Neutrophil (primary cell): ENCODE results near the gene FADS3.

Experiments used
- H3K27ac ChIP-seq: fragments of 200-600 bp; sonication (generic); 2 replicates; pipeline ENCODE4 v1.5.1; 2016; ENCODE audit warnings: mild to moderate bottlenecking, moderate library complexity
- H3K27me3 ChIP-seq: fragments of 200-600 bp; sonication (generic); 2 replicates; pipeline ENCODE4 v1.6.0; 2016; ENCODE audit warnings: mild to moderate bottlenecking
- H3K36me3 ChIP-seq: fragments of 200-600 bp; sonication (generic); 2 replicates; pipeline ENCODE4 v1.5.1; 2017
- H3K4me1 ChIP-seq, 2 experiments: fragments of 200-600 bp in 1 of 2; sonication (generic) in 1 of 2; 1 replicate in 1 of 2; 2 replicates in 1 of 2; pipeline versions ENCODE4 v1.5.1 to v1.6.1; 2013 to 2016; ENCODE audit warnings: low read depth in 1 of 2, low read length in 1 of 2, mild to moderate bottlenecking in 1 of 2, moderate library complexity in 1 of 2; ENCODE audit not compliant: control insufficient read depth in 1 of 2, insufficient read depth in 1 of 2
- H3K4me3 ChIP-seq, 2 experiments: fragments of 200-600 bp in 1 of 2; sonication (generic) in 1 of 2; 1 replicate in 1 of 2; 2 replicates in 1 of 2; pipeline ENCODE4 v1.5.1; 2013 to 2016; ENCODE audit warnings: low read depth in 1 of 2, low read length in 1 of 2, mild to moderate bottlenecking in 1 of 2, moderate library complexity in 1 of 2
- H3K9me3 ChIP-seq: fragments of 200-600 bp; sonication (generic); 2 replicates; pipeline ENCODE4 v1.5.1; 2016
- CTCF ChIP-seq: fragments of 200-600 bp; sonication (generic); IDR thresholded peaks from 2 replicates; pipeline ENCODE4 v1.5.1; 2016; ENCODE audit warnings: antibody characterized with exemption

The FADS3 gene

DNA sequence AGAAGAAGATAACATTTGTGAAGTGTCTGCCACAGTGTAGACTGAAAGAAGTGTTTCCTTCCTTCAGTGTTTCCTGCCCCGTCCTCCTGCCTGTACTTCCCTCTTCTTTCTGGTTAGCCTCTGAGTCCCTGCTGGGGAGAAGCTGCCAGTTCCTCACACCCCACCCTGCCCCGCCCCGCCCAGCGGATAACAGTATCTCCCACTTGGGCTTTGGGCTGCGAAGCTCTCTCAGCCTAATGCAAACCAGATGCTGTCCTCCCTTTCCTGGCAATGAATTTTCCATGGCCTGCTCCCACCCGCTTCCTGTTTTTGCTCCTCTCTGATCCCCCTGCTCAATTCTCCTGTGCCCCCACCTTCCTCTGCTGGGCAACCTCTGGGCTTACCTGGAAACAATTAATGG, 31.2 kb upstream of the FADS3 start:
- H3K9me3 ChIP-seq: no peaks in the 10 kb centered on the region
- peaks cover 41 to 51% of the 10 kb centered on the region in 2 experiments for H3K4me1 ChIP-seq
- peak overlapping the region; percentile 66 for H3K27ac ChIP-seq
- peak overlapping the region in 1 of 2 experiments; percentile 22 for H3K4me3 ChIP-seq
- peaks cover 18% of the 10 kb centered on the region for H3K27me3 ChIP-seq
- no peaks in the 10 kb centered on the region for H3K36me3 ChIP-seq
- TF ChIP-seq CTCF: peak; percentile 50

DNA sequence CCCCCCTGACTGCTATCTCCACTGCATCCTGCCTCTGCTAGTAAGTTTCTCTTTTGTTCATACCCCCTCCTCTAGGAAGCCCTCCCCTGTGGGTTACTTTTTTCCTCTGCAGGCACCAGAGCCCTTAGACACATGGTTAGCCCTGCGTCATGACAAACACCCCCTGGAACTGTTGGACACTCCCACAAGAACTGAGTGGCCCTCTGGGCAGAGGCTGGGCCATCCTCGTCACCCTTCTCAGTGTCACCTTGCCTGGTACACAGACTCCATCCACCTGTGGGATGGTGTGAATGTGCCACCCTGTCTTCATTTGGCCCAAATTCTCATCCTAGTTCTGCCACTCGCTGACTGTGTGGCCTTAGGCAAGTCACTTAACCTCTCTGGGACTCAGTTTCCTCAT, 30.1 kb upstream of the FADS3 start:
- TF ChIP-seq CTCF: no peak
- Histone ChIP-seq H3K9me3 (no peaks in the 10 kb centered on the region), H3K36me3 (no peaks in the 10 kb centered on the region), H3K4me3 (no peak overlapping the region), H3K4me1 (peaks cover 52 to 59% of the 10 kb centered on the region in 2 experiments), H3K27me3 (peaks cover 29% of the 10 kb centered on the region), H3K27ac (peak overlapping the region; percentile 66)

GRCh38 chr11:61919705-61920631, 28.6 kb upstream of the FADS3 start:
- H3K9me3 ChIP-seq: no peaks in the 10 kb centered on the region
- no peaks in the 10 kb centered on the region for H3K36me3 ChIP-seq
- no peak overlapping the region for H3K27ac ChIP-seq
- H3K4me3 ChIP-seq: no peak overlapping the region
- no peak for TF ChIP-seq CTCF
- H3K27me3 ChIP-seq: peaks cover 44% of the 10 kb centered on the region
- peaks cover 57 to 65% of the 10 kb centered on the region in 2 experiments for H3K4me1 ChIP-seq

DNA sequence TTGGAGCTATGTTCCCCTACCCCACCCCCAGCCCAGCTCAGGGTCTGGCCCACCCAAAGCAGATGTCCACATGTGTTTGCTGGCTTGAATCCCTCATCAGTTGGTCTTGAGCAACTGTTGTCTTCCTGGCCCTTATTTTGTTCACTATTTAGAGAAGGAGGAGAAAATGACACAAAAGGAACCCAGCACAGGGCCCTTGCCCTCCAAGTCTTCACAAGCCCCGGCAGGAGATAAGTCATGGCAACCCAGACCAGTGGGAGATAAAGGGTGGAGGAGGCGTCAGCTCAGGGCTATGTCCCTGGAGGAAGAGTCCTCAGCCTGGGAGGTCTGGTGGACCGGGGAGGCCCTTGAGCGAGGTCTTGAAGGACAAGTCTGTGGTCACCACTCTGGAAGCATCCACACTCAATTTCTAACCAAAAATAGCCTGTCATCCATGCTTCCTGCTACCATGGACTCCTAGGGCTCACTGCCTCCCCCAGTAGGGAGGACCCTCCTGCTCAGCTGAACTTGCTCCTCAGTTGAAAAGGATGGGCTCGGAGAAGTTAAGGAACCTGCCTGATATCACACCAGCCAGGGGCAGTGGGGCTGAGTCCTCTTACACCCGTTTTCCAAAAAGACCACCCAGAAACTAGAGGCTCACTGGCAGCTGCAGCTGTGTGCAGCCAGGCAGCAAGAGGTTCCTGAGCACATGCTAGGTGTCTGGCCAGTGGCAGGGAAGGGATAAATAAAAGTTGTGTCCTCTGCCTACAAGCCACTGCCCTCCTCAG, 27.8 kb upstream of the FADS3 start:
- Histone ChIP-seq H3K4me1 (peaks cover 57 to 66% of the 10 kb centered on the region in 2 experiments), H3K36me3 (no peaks in the 10 kb centered on the region), H3K4me3 (no peak overlapping the region), H3K27me3 (peaks cover 52% of the 10 kb centered on the region), H3K9me3 (no peaks in the 10 kb centered on the region), H3K27ac (no peak overlapping the region)
- TF ChIP-seq CTCF: no peak

DNA sequence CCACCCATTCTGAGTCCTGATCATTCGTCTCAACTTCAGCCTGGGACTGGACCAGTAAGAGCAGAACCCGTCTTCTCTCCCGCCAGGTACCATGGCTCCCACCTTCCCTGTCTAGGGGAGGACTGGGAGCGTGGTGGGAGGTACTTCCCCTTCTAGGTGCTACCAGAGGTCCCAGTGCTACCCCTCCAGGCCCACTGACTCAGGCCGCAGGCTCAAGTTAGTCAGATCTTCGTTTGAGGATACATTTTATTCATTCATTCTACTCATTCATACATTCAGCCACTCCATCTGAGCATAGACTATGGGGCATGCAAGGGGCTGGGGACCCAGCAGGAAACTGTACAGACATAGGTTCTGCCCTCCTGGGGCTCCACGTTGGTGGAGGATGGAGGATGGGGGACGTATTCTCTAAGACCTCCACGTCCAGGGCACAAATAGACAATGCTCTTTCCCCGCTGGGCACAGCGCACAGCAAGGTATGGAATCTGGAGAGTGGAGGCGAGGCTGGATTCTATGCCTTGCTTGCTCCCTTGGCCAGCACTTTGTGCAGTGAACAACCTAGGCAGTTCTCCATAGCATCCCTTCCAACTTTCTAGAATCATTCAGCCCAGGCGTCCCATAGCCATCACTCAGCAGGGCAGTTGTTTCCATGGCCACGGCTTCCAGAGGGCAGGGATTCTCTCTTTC, 27.0 kb upstream of the FADS3 start:
- no peak overlapping the region for H3K27ac ChIP-seq
- H3K9me3 ChIP-seq: no peaks in the 10 kb centered on the region
- peaks cover 60% of the 10 kb centered on the region for H3K27me3 ChIP-seq
- H3K4me3 ChIP-seq: no peak overlapping the region
- no peaks in the 10 kb centered on the region for H3K36me3 ChIP-seq
- H3K4me1 ChIP-seq: peaks cover 56 to 66% of the 10 kb centered on the region in 2 experiments
- TF ChIP-seq CTCF: no peak
